ENCODE results near the gene TGM5. TPM values are rescaled to one million over a fixed set of nuclear protein-coding genes. Genes with fewer than 3 reads are reported as not detected.
"Not testable (repeated sequence)": the region's sequence is repeated elsewhere in the genome, so short reads cannot be mapped to it uniquely, and the experiment has no call there.

TGM5 gene
- total RNA-seq, 2 experiments from 2014 or later: 0.11 to 0.22 TPM

DNA sequence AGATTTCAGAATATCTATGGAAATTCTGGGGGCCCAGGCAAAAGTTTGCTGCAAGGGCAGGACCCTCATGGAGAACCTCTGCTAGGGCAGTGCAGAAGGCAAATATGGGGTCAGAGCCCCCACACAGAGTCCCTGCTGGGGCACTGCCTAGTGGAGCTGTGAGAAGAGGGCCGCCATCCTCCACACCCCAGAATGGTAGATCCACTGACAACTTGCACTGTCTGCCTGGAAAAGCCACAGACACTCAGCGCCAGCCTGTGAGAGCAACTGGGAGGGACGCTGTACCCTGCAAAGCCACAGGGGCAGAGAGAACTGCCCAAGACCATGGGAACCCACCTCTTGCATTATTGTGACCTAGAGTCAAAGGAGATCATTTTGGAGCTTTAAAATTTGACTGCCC lies 67.7 kb downstream of the TGM5 start:
- no peak overlapping the region for H3K27ac Mint-ChIP-seq
- H3K27me3 Mint-ChIP-seq: no peaks in the 10 kb centered on the region
- TF ChIP-seq, protein P1, sequence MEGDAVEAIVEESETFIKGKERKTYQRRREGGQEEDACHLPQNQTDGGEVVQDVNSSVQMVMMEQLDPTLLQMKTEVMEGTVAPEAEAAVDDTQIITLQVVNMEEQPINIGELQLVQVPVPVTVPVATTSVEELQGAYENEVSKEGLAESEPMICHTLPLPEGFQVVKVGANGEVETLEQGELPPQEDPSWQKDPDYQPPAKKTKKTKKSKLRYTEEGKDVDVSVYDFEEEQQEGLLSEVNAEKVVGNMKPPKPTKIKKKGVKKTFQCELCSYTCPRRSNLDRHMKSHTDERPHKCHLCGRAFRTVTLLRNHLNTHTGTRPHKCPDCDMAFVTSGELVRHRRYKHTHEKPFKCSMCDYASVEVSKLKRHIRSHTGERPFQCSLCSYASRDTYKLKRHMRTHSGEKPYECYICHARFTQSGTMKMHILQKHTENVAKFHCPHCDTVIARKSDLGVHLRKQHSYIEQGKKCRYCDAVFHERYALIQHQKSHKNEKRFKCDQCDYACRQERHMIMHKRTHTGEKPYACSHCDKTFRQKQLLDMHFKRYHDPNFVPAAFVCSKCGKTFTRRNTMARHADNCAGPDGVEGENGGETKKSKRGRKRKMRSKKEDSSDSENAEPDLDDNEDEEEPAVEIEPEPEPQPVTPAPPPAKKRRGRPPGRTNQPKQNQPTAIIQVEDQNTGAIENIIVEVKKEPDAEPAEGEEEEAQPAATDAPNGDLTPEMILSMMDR (IDR thresholded peaks at IDR 0.05): no peak
- peaks cover 20% of the 10 kb centered on the region for H3K36me3 Mint-ChIP-seq (ENCODE audit: low read depth)
- no peak for DNase-seq
- H3K4me1 Mint-ChIP-seq (ENCODE audit: low read depth): peaks cover 3% of the 10 kb centered on the region
- CTCF ChIA-PET: interaction anchor here (1.4 kb wide), 1 partner anchor 26 kb away, joined by 4 read pairs; no protein-coding TSS in a partner anchor
- no peak for ATAC-seq
- no peak overlapping the region for H3K4me3 Mint-ChIP-seq
- intact Hi-C loops (cut with micrococcal nuclease): no loop called here
- no peaks in the 10 kb centered on the region for H3K9me3 Mint-ChIP-seq
- POLR2A ChIA-PET: no interaction called here

GRCh38 chr15:43198556-43198955 lies 68.2 kb downstream of the TGM5 start:
- H3K9me3 Mint-ChIP-seq; H3K27ac Mint-ChIP-seq; DNase-seq; H3K4me3 Mint-ChIP-seq; intact Hi-C loops (cut with micrococcal nuclease); H3K27me3 Mint-ChIP-seq; ATAC-seq; CTCF ChIA-PET; POLR2A ChIA-PET; H3K4me1 Mint-ChIP-seq (ENCODE audit: low read depth): not testable (repeated sequence)
- H3K36me3 Mint-ChIP-seq (ENCODE audit: low read depth): peaks cover 20% of the 10 kb centered on the region

DNA sequence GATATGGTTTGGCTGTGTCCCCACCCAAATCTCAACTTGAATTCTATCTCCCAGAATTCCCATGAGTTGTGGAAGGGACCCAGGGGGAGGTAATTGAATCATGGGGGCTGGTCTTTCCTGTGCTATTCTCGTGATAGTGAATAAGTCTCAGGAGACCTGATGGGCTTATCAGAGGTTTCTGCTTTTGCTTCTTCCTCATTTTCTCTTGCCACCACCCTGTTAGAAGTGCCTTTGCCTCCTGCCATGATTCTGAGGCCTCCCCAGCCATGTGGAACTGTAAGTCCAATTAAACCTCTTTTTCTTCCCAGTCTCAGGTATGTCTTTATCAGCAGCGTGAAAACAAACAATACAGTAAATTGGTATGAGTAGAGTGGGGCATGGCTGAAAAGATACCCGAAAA lies 69.0 kb downstream of the TGM5 start:
- peaks cover 22% of the 10 kb centered on the region for H3K36me3 Mint-ChIP-seq (ENCODE audit: low read depth)
- intact Hi-C loops (cut with micrococcal nuclease); H3K9me3 Mint-ChIP-seq; H3K27ac Mint-ChIP-seq; H3K4me3 Mint-ChIP-seq; ATAC-seq; DNase-seq; H3K4me1 Mint-ChIP-seq (ENCODE audit: low read depth); POLR2A ChIA-PET; H3K27me3 Mint-ChIP-seq: not testable (repeated sequence)
- CTCF ChIA-PET: interaction anchor here (1.0 kb wide), 1 partner anchor 88 kb away, joined by 3 read pairs; no protein-coding TSS in a partner anchor

DNA sequence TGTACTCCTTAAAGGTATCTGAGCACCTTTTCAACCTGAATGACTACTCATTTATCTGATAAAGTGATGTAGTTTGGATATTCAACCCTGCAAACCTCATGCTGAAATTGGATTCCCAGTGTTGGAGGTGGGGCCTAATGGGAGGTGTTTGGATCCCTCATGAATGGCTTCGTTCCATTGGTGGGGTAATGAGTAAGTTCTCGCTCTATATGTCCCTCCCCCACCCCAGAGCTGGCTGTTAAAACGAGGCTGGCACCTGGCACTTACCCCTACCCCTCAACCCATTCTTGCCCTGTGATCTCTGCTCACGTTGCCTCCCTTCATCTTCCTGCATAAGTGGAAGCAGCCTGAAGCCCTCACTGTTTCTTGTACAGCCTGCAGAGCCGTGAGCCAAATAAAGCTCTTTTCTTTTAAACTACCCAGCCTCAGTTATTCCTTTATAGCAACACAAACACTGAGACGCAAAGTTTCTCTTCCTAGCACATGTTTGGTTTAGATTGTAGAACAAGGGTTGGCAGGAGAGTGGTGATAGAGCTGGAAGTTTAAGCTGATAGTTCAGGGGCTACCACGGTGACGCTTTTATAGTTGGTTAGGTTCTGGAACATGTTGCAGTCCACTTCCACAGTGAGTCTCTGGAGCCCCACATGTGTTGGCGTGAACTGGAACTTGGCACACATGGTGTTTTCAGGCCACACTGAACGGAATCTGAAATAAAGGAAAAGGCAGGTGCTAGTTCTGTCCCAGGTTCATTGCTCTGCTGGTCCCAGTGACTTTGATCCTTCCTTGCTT lies 69.8 kb downstream of the TGM5 start:
- Mint-ChIP-seq H3K4me1 (ENCODE audit: low read depth) (peaks cover 3% of the 10 kb centered on the region), H3K36me3 (ENCODE audit: low read depth) (peaks cover 27% of the 10 kb centered on the region), H3K4me3 (no peak overlapping the region), H3K27me3 (no peaks in the 10 kb centered on the region), H3K27ac (no peak overlapping the region), H3K9me3 (no peaks in the 10 kb centered on the region)
- TF ChIP-seq, protein P1 (IDR thresholded peaks at IDR 0.05): no peak
- intact Hi-C loops (cut with micrococcal nuclease): no loop called here
- ATAC-seq (no peak), DNase-seq (no peak)
- ChIA-PET CTCF (interaction anchor here (1.0 to 3.0 kb wide), 2 partner anchors 28 to 89 kb away, joined by 3 to 13 read pairs; no protein-coding TSS in a partner anchor), POLR2A (interaction anchor here (0.8 kb wide), 1 partner anchor 12 kb away, joined by 3 read pairs; the partner anchor contains the start of gene CCNDBP1)

DNA sequence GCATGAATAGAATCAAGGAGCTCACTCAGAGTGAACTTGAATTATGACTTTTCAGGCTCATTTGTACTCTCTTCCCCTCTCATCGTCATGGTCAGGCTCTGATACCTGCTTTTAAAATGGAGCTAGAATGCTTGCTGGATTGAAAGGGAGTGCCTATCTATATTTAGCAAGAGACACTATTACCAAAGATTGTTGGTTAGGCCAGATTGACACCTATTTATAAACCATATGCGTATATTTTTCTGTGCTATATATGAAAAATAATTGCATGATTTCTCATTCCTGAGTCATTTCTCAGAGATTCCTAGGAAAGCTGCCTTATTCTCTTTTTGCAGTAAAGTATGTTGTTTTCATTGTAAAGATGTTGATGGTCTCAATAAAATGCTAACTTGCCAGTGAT lies 71.9 kb downstream of the TGM5 start:
- Mint-ChIP-seq H3K27me3 (no peaks in the 10 kb centered on the region), H3K4me1 (ENCODE audit: low read depth) (no peaks in the 10 kb centered on the region), H3K27ac (no peak overlapping the region), H3K4me3 (no peak overlapping the region), H3K36me3 (ENCODE audit: low read depth) (peaks cover 32% of the 10 kb centered on the region), H3K9me3 (no peaks in the 10 kb centered on the region)
- CTCF ChIA-PET: interaction anchor here (0.8 to 3.0 kb wide), 7 partner anchors 9 to 91 kb away, joined by 3 to 23 read pairs (median 5); partner anchors contain the start of gene CCNDBP1
- ATAC-seq: no peak
- no peak for DNase-seq
- intact Hi-C loops (cut with micrococcal nuclease): no loop called here
- POLR2A ChIA-PET: interaction anchor here (1.5 to 1.6 kb wide), 2 partner anchors 9 to 74 kb away, joined by 3 to 4 read pairs; no protein-coding TSS in a partner anchor
- TF ChIP-seq, protein P1 (IDR thresholded peaks at IDR 0.05): no peak

DNA sequence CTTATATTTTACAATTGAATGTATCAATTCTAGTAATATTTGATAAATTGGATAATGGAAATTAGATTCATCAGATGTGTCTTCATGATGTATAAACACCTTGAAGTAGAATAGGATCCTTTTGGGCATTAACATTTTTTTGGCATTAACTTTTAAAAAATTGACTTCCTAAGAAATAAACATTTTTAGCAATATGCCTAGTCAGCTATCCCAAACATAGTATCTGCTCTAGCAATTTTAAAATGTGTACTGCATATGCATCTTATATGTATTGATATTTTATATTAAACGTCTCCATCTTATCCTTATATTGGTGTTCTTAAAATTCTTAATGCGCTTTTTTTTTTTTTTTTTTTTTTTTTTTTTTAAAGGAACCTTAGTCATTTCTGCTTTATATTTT lies 73.0 kb downstream of the TGM5 start:
- DNase-seq (no peak), ATAC-seq (no peak)
- ChIA-PET CTCF (interaction anchor here (1.9 to 4.0 kb wide), 4 partner anchors 10 to 92 kb away, joined by 5 to 29 read pairs (median 13); no protein-coding TSS in a partner anchor), POLR2A (no interaction called here)
- intact Hi-C loops (cut with micrococcal nuclease): no loop called here
- no peaks in the 10 kb centered on the region for H3K9me3 Mint-ChIP-seq
- peaks cover 38% of the 10 kb centered on the region for H3K36me3 Mint-ChIP-seq (ENCODE audit: low read depth)
- peaks cover 6% of the 10 kb centered on the region for H3K4me1 Mint-ChIP-seq (ENCODE audit: low read depth)
- no peak overlapping the region for H3K4me3 Mint-ChIP-seq
- H3K27ac Mint-ChIP-seq: no peak overlapping the region
- TF ChIP-seq, protein P1 (IDR thresholded peaks at IDR 0.05): no peak
- no peaks in the 10 kb centered on the region for H3K27me3 Mint-ChIP-seq
